Liver (tissue), 9 donors: ENCODE data around the gene LPAR2. TPM values are rescaled to one million over a fixed set of nuclear protein-coding genes. Genes with fewer than 3 reads are reported as not detected.

ENCODE experiments used
- DNase-seq: peaks from one replicate; pipeline ENCODE4 v3.0.0-alpha.2; 2017; ENCODE audit warnings: low spot score
- H3K27ac ChIP-seq, 2 donors: one replicate each; pipeline ENCODE4 v1.7.0; 2013; ENCODE audit warnings: inconsistent platforms in 2 of 2, low read length in 2 of 2, control low read depth in 1 of 2, low read depth in 1 of 2, mild to moderate bottlenecking in 1 of 2
- H3K27me3 ChIP-seq, 4 donors: one replicate each; pipeline versions ENCODE4 v1.6.1 to v1.7.0; 2013; ENCODE audit warnings: low read length in 3 of 4, inconsistent platforms in 1 of 4, mild to moderate bottlenecking in 1 of 4, moderate library complexity in 1 of 4; ENCODE audit not compliant: control insufficient read depth in 4 of 4, insufficient read depth in 4 of 4
- H3K36me3 ChIP-seq, 4 donors: one replicate each; pipeline versions ENCODE4 v1.6.1 to v1.7.0; 2013; ENCODE audit warnings: low read length in 3 of 4, mild to moderate bottlenecking in 3 of 4, low read depth in 1 of 4, moderate library complexity in 1 of 4; ENCODE audit not compliant: control insufficient read depth in 4 of 4, insufficient read depth in 3 of 4
- H3K4me1 ChIP-seq, 4 donors: one replicate each; pipeline versions ENCODE4 v1.6.1 to v1.7.0; 2013; ENCODE audit warnings: low read length in 3 of 4, mild to moderate bottlenecking in 3 of 4, moderate library complexity in 1 of 4; ENCODE audit not compliant: control insufficient read depth in 4 of 4, insufficient read depth in 4 of 4
- H3K4me3 ChIP-seq, 3 donors: one replicate each; pipeline versions ENCODE4 v1.6.1 to v1.7.0; 2013; ENCODE audit warnings: low read length in 3 of 3, control low read depth in 1 of 3, low read depth in 1 of 3, mild to moderate bottlenecking in 1 of 3
- H3K9ac ChIP-seq, 2 donors: one replicate each; pipeline ENCODE4 v1.7.0; 2013; ENCODE audit warnings: low read length in 2 of 2, mild to moderate bottlenecking in 2 of 2, moderate library complexity in 2 of 2, control low read depth in 1 of 2, low read depth in 1 of 2
- H3K9me3 ChIP-seq, 4 donors: one replicate each; pipeline versions ENCODE4 v1.6.1 to v1.7.0; 2013; ENCODE audit warnings: low read length in 3 of 4; ENCODE audit not compliant: control insufficient read depth in 4 of 4
- FOXA1 ChIP-seq: IDR thresholded peaks from 2 replicates; pipeline ENCODE4 v1.6.1; 2016; ENCODE audit warnings: antibody characterized with exemption
- FOXA2 ChIP-seq: IDR thresholded peaks from 2 replicates; pipeline ENCODE4 v1.6.1; 2016; ENCODE audit warnings: antibody characterized with exemption
- GABPA ChIP-seq, 2 donors: IDR thresholded peaks in 1 of 2; conservative IDR thresholded peaks in 1 of 2; 2 replicates each; pipeline ENCODE4 v1.6.1; 2016; ENCODE audit warnings: antibody characterized with exemption in 2 of 2, mild to moderate bottlenecking in 1 of 2, moderate library complexity in 1 of 2
- HNF4A ChIP-seq, 2 donors: conservative IDR thresholded peaks; 2 replicates each; pipeline ENCODE4 v1.6.1; 2016; ENCODE audit warnings: antibody characterized with exemption in 2 of 2, mild to moderate bottlenecking in 2 of 2
- HNF4G ChIP-seq: IDR thresholded peaks from 2 replicates; pipeline ENCODE4 v1.6.1; 2016; ENCODE audit warnings: antibody characterized with exemption
- JUND ChIP-seq, 2 donors: IDR thresholded peaks; 2 replicates each; pipeline ENCODE4 v1.6.1; 2016; ENCODE audit warnings: antibody characterized with exemption in 2 of 2
- MAX ChIP-seq: IDR thresholded peaks from 2 replicates; pipeline ENCODE4 v1.6.1; 2016; ENCODE audit warnings: antibody characterized with exemption
- NR2F2 ChIP-seq: IDR thresholded peaks from 2 replicates; pipeline ENCODE4 v1.6.1; 2016; ENCODE audit warnings: antibody characterized with exemption
- RAD21 ChIP-seq, 2 donors: IDR thresholded peaks; 2 replicates each; pipeline ENCODE4 v1.6.1; 2016; ENCODE audit warnings: antibody characterized with exemption in 2 of 2, mild to moderate bottlenecking in 2 of 2
- RXRA ChIP-seq, 2 donors: IDR thresholded peaks; 2 replicates each; pipeline ENCODE4 v1.6.1; 2017 to 2018; ENCODE audit warnings: antibody characterized with exemption in 2 of 2, mild to moderate bottlenecking in 1 of 2
- SP1 ChIP-seq: IDR thresholded peaks from 2 replicates; pipeline ENCODE4 v1.6.1; 2018; ENCODE audit warnings: antibody characterized with exemption, mild to moderate bottlenecking
- WGBS: extraction: QIAGEN DNeasy Blood & Tissue Kit; methylation state at CpG from one replicate; pipeline ENCODE4 v1.1.7; 2013; 5-methylcytosine and 5-hydroxymethylcytosine counted together
- polyA plus RNA-seq, 2 donors: library from polyadenylated mRNA; stranded (reverse) in 1 of 2; unstranded in 1 of 2; fragments of 200-250 nt in 1 of 2; fragments of >200 nt in 1 of 2; fragmentation: Nextera tagmentation in 1 of 2; extraction: Ambion mirVana in 1 of 2; gene quantifications; one replicate each; pipeline versions ENCODE4 v1.2.1 to v1.2.3, GENCODE V29; 2013 to 2015
- total RNA-seq, 2 donors: library from RNA; depleted of rRNA; stranded (reverse); fragments of >200 nt; gene quantifications; one replicate each; pipeline ENCODE4 v1.2.3, GENCODE V29; 2014
- TF ChIP-seq, protein P1 (sequence below): fragments of 150-350 bp; IDR thresholded peaks from 2 replicates; pipeline ENCODE4 v1.5.1; 2017; ENCODE audit warnings: improper control_type of control experiment, low read depth, low read length; ENCODE audit not compliant: missing input control
- TF ChIP-seq, protein P2 (sequence below): IDR thresholded peaks from 2 replicates; pipeline ENCODE4 v1.6.1; 2016; ENCODE audit warnings: antibody characterized with exemption, mild to moderate bottlenecking
- donor health status: healthy.
- donor health status: healthy.
- donor health status: healthy.
- donor health status: healthy.
- donor health status: healthy.

The LPAR2 gene
- total and polyA plus RNA-seq, 4 donors = 1.0 to 3.4 (median 1.2) TPM

DNA sequence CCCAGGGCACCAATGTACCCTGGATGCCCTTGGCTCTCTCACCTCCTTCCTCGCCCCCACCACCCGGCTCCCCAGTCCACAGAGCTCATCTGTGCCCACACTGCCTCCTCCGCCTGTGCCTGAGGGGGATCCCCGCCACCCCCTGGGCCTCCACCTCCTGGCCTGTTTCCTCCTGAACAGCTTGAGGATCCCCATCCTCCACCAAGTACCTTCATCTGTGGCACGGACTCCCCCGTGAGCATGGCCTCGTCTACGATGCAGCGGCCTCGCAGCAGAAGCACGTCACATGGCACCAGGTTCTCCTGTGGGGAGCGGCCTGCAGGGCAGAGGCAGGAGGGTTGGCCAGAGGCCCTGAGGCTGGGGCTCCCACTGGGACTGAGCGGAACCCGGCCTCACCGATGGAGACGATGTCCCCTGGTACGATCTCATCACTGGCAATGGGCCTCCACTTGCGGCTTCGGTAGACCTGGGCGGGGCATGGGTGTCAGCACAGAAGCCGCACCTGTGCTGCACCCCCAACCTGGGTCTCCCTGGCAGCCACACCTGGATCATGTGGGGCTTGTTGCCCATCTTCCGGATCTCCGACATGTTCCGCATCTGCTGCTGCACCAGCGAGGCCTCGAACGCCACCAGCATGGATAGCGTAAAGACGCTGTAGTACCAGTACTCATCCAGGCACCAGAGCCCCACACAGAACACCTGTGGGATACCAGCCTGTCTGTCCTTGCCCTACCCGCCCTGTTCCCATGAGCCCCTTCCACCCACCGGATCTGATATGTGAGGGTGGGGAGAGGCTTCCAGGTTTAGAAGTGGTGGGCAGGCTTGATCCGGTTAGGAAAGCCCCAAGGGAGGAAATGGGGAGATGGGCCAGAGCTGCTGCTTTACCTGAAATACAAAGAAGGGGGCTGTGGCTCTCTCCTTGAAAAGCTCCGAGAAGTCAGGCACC lies 28.7 kb upstream of the LPAR2 start (continued):
- no peak for TF ChIP-seq SP1
- no peak for TF ChIP-seq GABPA (IDR thresholded peaks at IDR 0.05 in 1 of 2, conservative IDR thresholded peaks at IDR 0.05 in 1 of 2)
- TF ChIP-seq NR2F2 = no peak
- TF ChIP-seq, protein P1, sequence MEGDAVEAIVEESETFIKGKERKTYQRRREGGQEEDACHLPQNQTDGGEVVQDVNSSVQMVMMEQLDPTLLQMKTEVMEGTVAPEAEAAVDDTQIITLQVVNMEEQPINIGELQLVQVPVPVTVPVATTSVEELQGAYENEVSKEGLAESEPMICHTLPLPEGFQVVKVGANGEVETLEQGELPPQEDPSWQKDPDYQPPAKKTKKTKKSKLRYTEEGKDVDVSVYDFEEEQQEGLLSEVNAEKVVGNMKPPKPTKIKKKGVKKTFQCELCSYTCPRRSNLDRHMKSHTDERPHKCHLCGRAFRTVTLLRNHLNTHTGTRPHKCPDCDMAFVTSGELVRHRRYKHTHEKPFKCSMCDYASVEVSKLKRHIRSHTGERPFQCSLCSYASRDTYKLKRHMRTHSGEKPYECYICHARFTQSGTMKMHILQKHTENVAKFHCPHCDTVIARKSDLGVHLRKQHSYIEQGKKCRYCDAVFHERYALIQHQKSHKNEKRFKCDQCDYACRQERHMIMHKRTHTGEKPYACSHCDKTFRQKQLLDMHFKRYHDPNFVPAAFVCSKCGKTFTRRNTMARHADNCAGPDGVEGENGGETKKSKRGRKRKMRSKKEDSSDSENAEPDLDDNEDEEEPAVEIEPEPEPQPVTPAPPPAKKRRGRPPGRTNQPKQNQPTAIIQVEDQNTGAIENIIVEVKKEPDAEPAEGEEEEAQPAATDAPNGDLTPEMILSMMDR = no peak

GRCh38 chr19:19655641-19656343 lies 27.8 kb upstream of the LPAR2 start:
- Histone ChIP-seq H3K27me3 (no peaks in the 10 kb centered on the region), H3K27ac (no peak overlapping the region), H3K4me1 (no peaks in the 10 kb centered on the region), H3K9me3 (no peaks in the 10 kb centered on the region), H3K9ac (no peak overlapping the region), H3K36me3 (peaks cover 32 to 87% (median 54%) of the 10 kb centered on the region in 4 donors), H3K4me3 (no peak overlapping the region)
- 85% methylated on average over 27 of the region's 27 CpGs for WGBS
- no peak for TF ChIP-seq JUND (IDR thresholded peaks at IDR 0.05)
- TF ChIP-seq HNF4A (conservative IDR thresholded peaks at IDR 0.05) = no peak
- TF ChIP-seq, protein P2, sequence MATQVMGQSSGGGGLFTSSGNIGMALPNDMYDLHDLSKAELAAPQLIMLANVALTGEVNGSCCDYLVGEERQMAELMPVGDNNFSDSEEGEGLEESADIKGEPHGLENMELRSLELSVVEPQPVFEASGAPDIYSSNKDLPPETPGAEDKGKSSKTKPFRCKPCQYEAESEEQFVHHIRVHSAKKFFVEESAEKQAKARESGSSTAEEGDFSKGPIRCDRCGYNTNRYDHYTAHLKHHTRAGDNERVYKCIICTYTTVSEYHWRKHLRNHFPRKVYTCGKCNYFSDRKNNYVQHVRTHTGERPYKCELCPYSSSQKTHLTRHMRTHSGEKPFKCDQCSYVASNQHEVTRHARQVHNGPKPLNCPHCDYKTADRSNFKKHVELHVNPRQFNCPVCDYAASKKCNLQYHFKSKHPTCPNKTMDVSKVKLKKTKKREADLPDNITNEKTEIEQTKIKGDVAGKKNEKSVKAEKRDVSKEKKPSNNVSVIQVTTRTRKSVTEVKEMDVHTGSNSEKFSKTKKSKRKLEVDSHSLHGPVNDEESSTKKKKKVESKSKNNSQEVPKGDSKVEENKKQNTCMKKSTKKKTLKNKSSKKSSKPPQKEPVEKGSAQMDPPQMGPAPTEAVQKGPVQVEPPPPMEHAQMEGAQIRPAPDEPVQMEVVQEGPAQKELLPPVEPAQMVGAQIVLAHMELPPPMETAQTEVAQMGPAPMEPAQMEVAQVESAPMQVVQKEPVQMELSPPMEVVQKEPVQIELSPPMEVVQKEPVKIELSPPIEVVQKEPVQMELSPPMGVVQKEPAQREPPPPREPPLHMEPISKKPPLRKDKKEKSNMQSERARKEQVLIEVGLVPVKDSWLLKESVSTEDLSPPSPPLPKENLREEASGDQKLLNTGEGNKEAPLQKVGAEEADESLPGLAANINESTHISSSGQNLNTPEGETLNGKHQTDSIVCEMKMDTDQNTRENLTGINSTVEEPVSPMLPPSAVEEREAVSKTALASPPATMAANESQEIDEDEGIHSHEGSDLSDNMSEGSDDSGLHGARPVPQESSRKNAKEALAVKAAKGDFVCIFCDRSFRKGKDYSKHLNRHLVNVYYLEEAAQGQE = no peak
- no peak for TF ChIP-seq FOXA2
- TF ChIP-seq SP1 = no peak
- no peak for TF ChIP-seq FOXA1
- TF ChIP-seq RXRA (IDR thresholded peaks at IDR 0.05) = no peak
- no peak for TF ChIP-seq HNF4G
- no peak for TF ChIP-seq NR2F2
- TF ChIP-seq GABPA (IDR thresholded peaks at IDR 0.05 in 1 of 2, conservative IDR thresholded peaks at IDR 0.05 in 1 of 2) = no peak
- no peak for TF ChIP-seq RAD21 (IDR thresholded peaks at IDR 0.05)
- no peak for TF ChIP-seq MAX
- no peak for DNase-seq
